Gastrocnemius medialis (tissue), 4 donors: ENCODE measurements around the gene CTXN1. TPM values are rescaled to one million over a fixed set of nuclear protein-coding genes. Genes with fewer than 3 reads are reported as not detected.

ENCODE experiments used
- ATAC-seq, 2 donors: fragments of 150-250 bp; one replicate each; pipeline ENCODE4 v1.9.1; 2016
- DNase-seq, 2 donors: peaks; one replicate each; pipeline ENCODE4 v3.0.0-alpha.2; 2019
- H3K27ac ChIP-seq, 4 donors: fragments of 200-600 bp; sonication (generic); 1 replicate in 1 of 4; 2 replicates in 3 of 4; pipeline ENCODE4 v1.5.1; 2016 to 2018; ENCODE audit warnings: mild to moderate bottlenecking in 2 of 4, moderate library complexity in 1 of 4
- H3K27me3 ChIP-seq, 3 donors: fragments of 200-600 bp; sonication (generic) in 2 of 3; 1 replicate in 1 of 3; 2 replicates in 2 of 3; pipeline versions ENCODE4 v1.5.1 to v1.6.0; 2016 to 2019; ENCODE audit warnings: mild to moderate bottlenecking in 1 of 3, moderate library complexity in 1 of 3
- H3K36me3 ChIP-seq, 2 donors: fragments of 200-600 bp; sonication (generic) in 1 of 2; one replicate each; pipeline ENCODE4 v1.5.1; 2017 to 2018
- H3K4me1 ChIP-seq, 2 donors: fragments of 200-600 bp; sonication (generic) in 1 of 2; one replicate each; pipeline ENCODE4 v1.5.1; 2016 to 2017; ENCODE audit warnings: mild to moderate bottlenecking in 2 of 2
- H3K4me3 ChIP-seq, 4 donors: fragments of 200-600 bp; sonication (generic) in 3 of 4; 1 replicate in 1 of 4; 2 replicates in 3 of 4; pipeline ENCODE4 v1.5.1; 2016 to 2019; ENCODE audit warnings: mild to moderate bottlenecking in 2 of 4
- H3K9me3 ChIP-seq, 3 donors: fragments of 200-600 bp; sonication (generic) in 2 of 3; 1 replicate in 1 of 3; 2 replicates in 2 of 3; pipeline ENCODE4 v1.5.1; 2016 to 2019
- CTCF ChIP-seq, 5 experiments: fragments of 450-650 bp in 3 of 5; fragments of 200-600 bp in 2 of 5; sonication (generic) in 2 of 5; IDR thresholded peaks in 4 of 5; conservative IDR thresholded peaks in 1 of 5; 1 replicate in 4 of 5; 2 replicates in 1 of 5; pipeline ENCODE4 v1.5.1; 2016 to 2019; ENCODE audit warnings: antibody characterized with exemption in 5 of 5, mild to moderate bottlenecking in 3 of 5, moderate library complexity in 3 of 5
- POLR2A ChIP-seq, 2 donors: fragments of 450-650 bp; IDR thresholded peaks; one replicate each; pipeline ENCODE4 v1.6.1; 2017; ENCODE audit warnings: antibody characterized with exemption in 2 of 2, mild to moderate bottlenecking in 2 of 2, moderate library complexity in 2 of 2
- in situ Hi-C, 4 donors: fragments of 200-750 bp; cut with MboI; loops; one replicate each; pipeline versions ENCODE4 v1.15.0 to v1.8.0; 2017; ENCODE audit warnings: low sequenced_read_pairs in 4 of 4
- intact Hi-C: fragments of 100-400 bp; cut with DNase I; formaldehyde crosslinking; loops from one replicate; pipeline ENCODE4 v1.15.1; 2023; ENCODE audit warnings: low total_unique reads
- total RNA-seq, 4 donors: library from RNA; depleted of rRNA; stranded (reverse); fragments of >200 nt; gene quantifications; one replicate each; pipeline versions ENCODE4 v1.1.0 to v1.2.3, GENCODE V29; 2016

CTXN1 gene
- total RNA-seq, 4 donors from 2014 or later, result not detected

DNA sequence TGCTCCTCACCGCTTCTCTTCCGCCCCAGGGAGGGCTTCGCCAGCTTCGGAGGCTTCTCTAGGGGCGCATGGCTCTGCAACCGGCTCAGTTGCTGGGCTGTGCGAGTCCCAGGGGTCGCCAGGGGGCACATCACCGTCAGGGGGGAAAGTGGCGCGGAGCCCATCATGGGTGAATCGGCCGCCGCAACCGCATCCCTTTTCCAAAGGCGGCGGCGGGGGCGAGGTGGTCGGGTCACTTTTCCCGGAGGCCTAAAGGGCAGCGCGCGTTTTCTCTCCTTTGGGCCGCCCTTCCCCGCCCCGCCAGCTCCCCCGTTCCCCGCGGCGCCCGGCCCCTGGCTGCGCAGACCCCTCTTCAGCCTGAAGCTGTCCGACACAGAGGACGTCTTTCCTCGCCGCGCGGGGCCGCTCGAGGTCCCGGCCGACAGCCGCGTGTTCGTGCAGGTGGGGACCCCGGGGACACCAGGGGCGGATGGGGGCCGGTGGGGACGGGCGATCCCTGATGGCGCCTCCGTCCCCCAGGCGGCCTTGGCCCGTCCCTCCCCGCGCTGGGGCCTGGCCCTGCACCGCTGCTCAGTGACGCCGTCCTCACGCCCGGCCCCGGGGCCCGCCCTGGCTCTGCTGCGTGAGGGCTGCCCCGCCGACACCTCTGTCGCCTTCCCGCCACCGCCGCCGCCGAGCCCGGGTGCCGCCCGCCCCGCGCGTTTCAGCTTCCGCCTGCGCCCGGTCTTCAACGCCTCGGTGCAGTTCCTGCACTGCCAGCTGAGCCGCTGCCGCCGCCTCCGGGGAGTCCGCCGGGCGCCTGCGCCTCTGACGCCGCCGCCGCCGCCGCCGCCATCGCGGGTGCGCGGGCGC, 9.6 kb downstream of the CTXN1 start:
- Histone ChIP-seq H3K4me3 (peak overlapping the region in 3 of 4 donors; percentile 4 to 42 (median 39)), H3K27me3 (peaks cover 40 to 49% (median 46%) of the 10 kb centered on the region in 3 donors), H3K27ac (peak overlapping the region in 1 of 4 donors; percentile 92)

DNA sequence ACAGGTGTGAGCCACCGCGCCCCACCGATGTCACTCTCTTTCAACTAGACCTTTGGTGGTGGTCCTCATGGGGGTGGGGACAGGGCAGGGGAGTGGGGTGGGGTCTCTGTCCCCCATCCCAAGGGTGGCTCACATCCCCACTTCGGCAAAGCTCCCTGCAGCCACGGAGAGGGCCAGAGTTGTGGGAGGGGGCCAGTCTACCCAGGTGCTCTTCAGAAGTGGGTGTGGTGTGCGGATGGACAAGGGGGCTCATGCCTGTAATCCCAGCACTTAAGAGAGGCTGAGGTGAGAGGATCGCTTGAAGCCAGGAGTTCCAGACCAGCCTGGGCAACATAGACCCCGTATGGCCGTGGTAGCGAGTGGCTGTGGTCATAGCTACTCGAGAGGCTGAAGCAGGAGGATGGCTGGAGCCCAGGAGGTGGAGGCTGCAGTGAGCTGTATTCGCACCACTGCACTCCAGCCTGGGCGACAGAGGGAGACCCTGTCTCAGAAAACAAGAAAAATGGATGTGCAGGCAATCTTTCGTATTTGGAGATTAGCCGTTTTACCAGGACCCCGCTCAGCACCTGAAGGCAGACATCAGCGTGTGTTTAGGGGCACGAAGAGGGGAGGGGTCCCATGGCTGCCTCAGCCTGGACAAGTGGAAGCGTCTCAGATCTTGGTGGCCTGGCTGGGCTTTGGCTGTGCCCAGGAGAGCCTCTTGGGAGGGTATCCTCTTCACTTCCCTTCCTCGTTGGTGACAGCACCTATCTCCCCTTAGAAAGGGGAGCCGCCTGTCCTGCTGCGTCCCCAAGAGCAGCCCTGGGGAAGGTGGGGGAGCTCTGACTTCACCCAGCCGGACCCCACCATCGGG, 10.5 kb downstream of the CTXN1 start:
- Histone ChIP-seq H3K4me1 (peaks cover 12 to 25% of the 10 kb centered on the region in 2 donors), H3K27me3 (peaks cover 40 to 49% (median 46%) of the 10 kb centered on the region in 3 donors), H3K27ac (no peak overlapping the region), H3K9me3 (no peaks in the 10 kb centered on the region), H3K36me3 (peaks cover 0 to 29% of the 10 kb centered on the region in 2 donors), H3K4me3 (peak overlapping the region in 1 of 4 donors; percentile 42)
- no peak for DNase-seq
- intact Hi-C loops (no loop called here), in situ Hi-C loops (no loop called here)
- TF ChIP-seq CTCF (IDR thresholded peaks at IDR 0.05 in 4 of 5, conservative IDR thresholded peaks at IDR 0.05 in 1 of 5) (no peak), POLR2A (IDR thresholded peaks at IDR 0.05) (no peak)
- no peak for ATAC-seq

More for the DNA sequence above, 9.6 kb downstream of the CTXN1 start:
- H3K36me3 ChIP-seq, result peaks cover 0 to 21% of the 10 kb centered on the region in 2 donors
- no peaks in the 10 kb centered on the region for H3K9me3 ChIP-seq
- DNase-seq, result no peak
- in situ Hi-C loops (no loop called here), intact Hi-C loops (no loop called here)
- no peak for ATAC-seq
- no peak for TF ChIP-seq CTCF (IDR thresholded peaks at IDR 0.05 in 4 of 5, conservative IDR thresholded peaks at IDR 0.05 in 1 of 5)
- no peak for TF ChIP-seq POLR2A (IDR thresholded peaks at IDR 0.05)
- H3K4me1 ChIP-seq, result peaks cover 16 to 29% of the 10 kb centered on the region in 2 donors

GRCh38 chr19:7914598-7915045, 11.3 kb downstream of the CTXN1 start, which contains the start of gene TGFBR3L:
Gene TGFBR3L (plus strand): TSS chr19:7914830.
- H3K27me3 ChIP-seq, result peaks cover 40 to 46% (median 46%) of the 10 kb centered on the region in 3 donors
- in situ Hi-C loops, result no loop called here
- ATAC-seq, result no peak
- H3K9me3 ChIP-seq, result no peaks in the 10 kb centered on the region
- H3K36me3 ChIP-seq, result peaks cover 0 to 38% of the 10 kb centered on the region in 2 donors
- DNase-seq, result no peak
- peaks cover 8 to 21% of the 10 kb centered on the region in 2 donors for H3K4me1 ChIP-seq
- no peak within 1 kb of the TSS for H3K27ac ChIP-seq
- H3K4me3 ChIP-seq, result no peak within 1 kb of the TSS
- intact Hi-C loops, result no loop called here
- TF ChIP-seq POLR2A (IDR thresholded peaks at IDR 0.05), result no peak
- no peak for TF ChIP-seq CTCF (IDR thresholded peaks at IDR 0.05 in 4 of 5, conservative IDR thresholded peaks at IDR 0.05 in 1 of 5)

- no peak for DNase-seq
- H3K36me3 ChIP-seq, result peaks cover 0 to 38% of the 10 kb centered on the region in 2 donors
- H3K4me1 ChIP-seq, result peaks cover 7 to 20% of the 10 kb centered on the region in 2 donors
- no peaks in the 10 kb centered on the region for H3K9me3 ChIP-seq
- no peak for ATAC-seq
- in situ Hi-C loops (no loop called here), intact Hi-C loops (no loop called here)
- H3K27me3 ChIP-seq, result peaks cover 40 to 45% (median 43%) of the 10 kb centered on the region in 3 donors
- H3K4me3 ChIP-seq, result no peak overlapping the region
- no peak overlapping the region for H3K27ac ChIP-seq
- TF ChIP-seq CTCF (IDR thresholded peaks at IDR 0.05 in 4 of 5, conservative IDR thresholded peaks at IDR 0.05 in 1 of 5) (no peak), POLR2A (IDR thresholded peaks at IDR 0.05) (no peak)
Measured at GRCh38 chr19:7914099-7914498, 11.8 kb downstream of the CTXN1 start.
